Measurements from ENCODE around the gene UQCRC2.

DNA sequence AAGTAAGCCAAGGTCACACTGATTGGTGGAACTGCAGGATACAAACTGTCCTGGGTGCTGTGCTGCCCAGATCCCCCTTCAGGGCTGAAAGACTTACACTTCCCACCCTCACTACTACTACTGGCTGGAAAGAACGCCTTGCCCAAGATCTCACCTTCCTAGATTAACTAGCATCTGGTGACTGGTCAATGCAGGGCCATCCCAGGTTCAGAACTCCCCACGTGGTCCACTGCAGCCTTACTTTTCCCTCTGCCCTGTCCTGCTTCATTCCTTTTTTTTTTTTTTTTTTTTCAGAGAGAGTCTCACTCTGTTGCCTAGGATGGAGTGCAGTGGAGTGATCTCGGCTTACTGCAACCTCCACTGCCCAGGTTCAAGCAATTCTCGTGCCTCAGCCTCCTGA is 50.0 kb downstream of the UQCRC2 start:
- TF ChIP-seq CTCF (IDR thresholded peaks at IDR 0.05): no peak
- no peak for TF ChIP-seq EZH2 (IDR thresholded peaks at IDR 0.05; ENCODE audit: borderline replicate concordance, insufficient read depth, low read depth, low read length, poor library complexity, severe bottlenecking)
